ENCODE data around the gene NAV3. TPM values are rescaled to one million over a fixed set of nuclear protein-coding genes. Genes with fewer than 3 reads are reported as not detected.

The NAV3 gene
- total RNA-seq, 1 experiment from 2014 or later = 2.5 TPM

GRCh38 chr12:77847060-77847541 lies 16.4 kb downstream of the NAV3 start:
- Histone ChIP-seq H3K4me1 (ENCODE audit: control insufficient read depth, insufficient read depth, low read length) (peaks cover 4% of the 10 kb centered on the region), H3K4me3 (ENCODE audit: low read depth in 2 of 2, low read length in 2 of 2) (no peak overlapping the region), H3K27ac (ENCODE audit: low read length) (peak overlapping the region; percentile 44; the same call in 1 of the 2 replicates), H3K36me3 (ENCODE audit: control insufficient read depth, insufficient read depth, low read length) (no peaks in the 10 kb centered on the region), H3K9me3 (ENCODE audit: control insufficient read depth, insufficient read depth, low read depth, low read length) (no peaks in the 10 kb centered on the region), H3K27me3 (ENCODE audit: control insufficient read depth, insufficient read depth, low read length) (no peaks in the 10 kb centered on the region)
- in situ Hi-C loops (cut with HindIII; ENCODE audit: low pct_unique_long_range_greater_than_20kb, low sequenced_read_pairs) = no loop called here
- ChIA-PET CTCF (no interaction called here), POLR2A (no interaction called here)
- intact Hi-C loops (cut with micrococcal nuclease; ENCODE audit: unreplicated experiment) = no loop called here
- no peak for TF ChIP-seq SIN3A (IDR thresholded peaks at IDR 0.05; ENCODE audit: borderline replicate concordance, insufficient read depth, low read depth, low read length)
- TF ChIP-seq POLR2AphosphoS5 (IDR thresholded peaks at IDR 0.05; ENCODE audit: low read depth, low read length) = no peak
- no peak for TF ChIP-seq TCF7L2 (IDR thresholded peaks at IDR 0.05; ENCODE audit: low read depth, low read length)
- no peak for TF ChIP-seq REST (IDR thresholded peaks at IDR 0.05; ENCODE audit: insufficient read depth in 1 of 2, low read depth in 2 of 2, low read length in 1 of 2)
- TF ChIP-seq CTCF (IDR thresholded peaks at IDR 0.05) = no peak
- ATAC-seq (no peak), DNase-seq (ENCODE audit: low read depth, low spot score) (peak; percentile 17)
- BruUV-seq (replicated peaks) = no TSS peak

GRCh38 chr12:77847680-77848431 lies 17.2 kb downstream of the NAV3 start:
- ATAC-seq (peak; percentile 90), DNase-seq (ENCODE audit: low read depth, low spot score) (peak; percentile 94)
- no peaks in the 10 kb centered on the region for H3K27me3 ChIP-seq (ENCODE audit: control insufficient read depth, insufficient read depth, low read length)
- in situ Hi-C loops (cut with HindIII; ENCODE audit: low pct_unique_long_range_greater_than_20kb, low sequenced_read_pairs) (no loop called here), intact Hi-C loops (cut with micrococcal nuclease; ENCODE audit: unreplicated experiment) (no loop called here)
- 0 out of 2 replicates have a peak overlapping the region, but pooled peaks have one; percentile 31 for H3K27ac ChIP-seq (ENCODE audit: low read length)
- H3K4me3 ChIP-seq (ENCODE audit: low read depth in 2 of 2, low read length in 2 of 2) = no peak overlapping the region
- ChIA-PET POLR2A (no interaction called here), CTCF (no interaction called here)
- H3K36me3 ChIP-seq (ENCODE audit: control insufficient read depth, insufficient read depth, low read length) = no peaks in the 10 kb centered on the region
- H3K9me3 ChIP-seq (ENCODE audit: control insufficient read depth, insufficient read depth, low read depth, low read length) = no peaks in the 10 kb centered on the region
- BruUV-seq (replicated peaks) = no TSS peak
- peak; percentile 37; the same call in 1 of the 2 replicates for TF ChIP-seq POLR2AphosphoS5 (IDR thresholded peaks at IDR 0.05; ENCODE audit: low read depth, low read length)
- TF ChIP-seq CTCF (IDR thresholded peaks at IDR 0.05) = no peak
- peak; percentile 89 for TF ChIP-seq TCF7L2 (IDR thresholded peaks at IDR 0.05; ENCODE audit: low read depth, low read length)
- H3K4me1 ChIP-seq (ENCODE audit: control insufficient read depth, insufficient read depth, low read length) = peaks cover 4% of the 10 kb centered on the region
